GM21526 (cell line): ENCODE results near the gene PAK2.
"Not testable (repeated sequence)": the region's sequence is repeated elsewhere in the genome, so short reads cannot be mapped to it uniquely, and the experiment has no call there.

Experiments
- ATAC-seq: cut with Tn5 transposase; IDR thresholded peaks from one replicate; pipeline ENCODE4 v1.9.1; 2021; ENCODE audit warnings: moderate library complexity; ENCODE audit not compliant: unreplicated experiment, low FRiP score

PAK2 gene

DNA sequence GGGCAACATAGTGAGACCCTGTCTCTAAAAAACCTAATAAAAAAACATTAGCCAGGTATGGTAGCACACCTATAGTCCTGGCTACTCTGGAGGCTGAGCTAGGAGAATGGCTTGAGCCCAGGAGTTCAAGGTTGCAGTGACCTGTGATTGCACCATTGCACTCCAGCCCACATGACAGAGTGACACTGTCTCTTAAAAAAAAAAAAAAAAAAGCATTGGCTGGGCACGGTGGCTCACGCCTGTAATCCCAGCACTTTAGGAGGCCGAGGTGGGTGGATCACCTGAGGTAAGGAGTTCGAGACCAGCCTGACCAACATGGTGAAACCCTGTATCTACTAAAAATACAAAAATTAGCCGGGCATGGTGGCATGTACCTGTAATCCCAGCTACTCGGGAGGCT lies 99.7 kb downstream of the PAK2 start:
- not testable (repeated sequence) for ATAC-seq

DNA sequence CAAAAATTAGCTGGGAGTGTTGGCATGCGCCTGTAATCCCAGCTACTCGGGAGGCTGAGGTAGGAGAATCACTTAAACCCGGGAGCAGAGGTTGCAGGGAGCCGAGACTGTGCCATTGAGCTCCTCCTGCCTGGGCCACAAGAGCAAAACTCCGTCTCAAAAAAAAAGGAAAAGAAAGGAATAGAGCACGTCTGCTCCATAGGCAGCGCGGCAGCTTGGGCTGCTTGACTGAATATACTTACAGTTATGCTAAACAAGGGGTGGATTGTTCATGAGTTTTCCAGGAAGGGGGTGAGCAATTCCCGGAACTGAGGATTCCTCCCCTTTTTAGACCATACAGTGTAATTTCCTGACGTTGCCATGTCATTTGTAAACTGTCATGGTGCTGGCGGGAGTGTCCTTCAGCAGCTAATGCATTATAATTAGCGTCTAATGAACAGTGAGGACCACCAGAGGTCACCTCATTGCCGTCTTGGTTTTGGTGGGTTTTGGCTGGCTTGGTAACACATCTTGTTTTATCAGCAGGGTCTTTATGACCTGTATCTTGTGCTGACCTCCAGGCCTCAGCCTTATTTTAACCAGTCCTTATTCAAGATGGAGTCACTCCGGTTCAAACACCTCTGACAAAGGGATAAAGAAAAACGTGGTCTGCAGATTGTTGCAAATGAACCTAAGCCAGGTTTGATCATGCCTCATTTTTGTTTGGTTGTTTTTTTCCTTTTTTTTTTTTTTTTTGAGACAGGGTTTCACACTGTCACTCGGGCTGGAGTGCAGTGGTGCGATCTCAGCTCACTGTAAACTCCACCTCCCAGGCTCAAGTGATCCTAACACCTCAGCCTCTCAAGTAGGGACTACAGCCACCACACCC lies 103.1 kb downstream of the PAK2 start:
- ATAC-seq: no peak

- no peak for ATAC-seq
Observed at GRCh38 chr3:196843435-196844110, 103.9 kb downstream of the PAK2 start.

DNA sequence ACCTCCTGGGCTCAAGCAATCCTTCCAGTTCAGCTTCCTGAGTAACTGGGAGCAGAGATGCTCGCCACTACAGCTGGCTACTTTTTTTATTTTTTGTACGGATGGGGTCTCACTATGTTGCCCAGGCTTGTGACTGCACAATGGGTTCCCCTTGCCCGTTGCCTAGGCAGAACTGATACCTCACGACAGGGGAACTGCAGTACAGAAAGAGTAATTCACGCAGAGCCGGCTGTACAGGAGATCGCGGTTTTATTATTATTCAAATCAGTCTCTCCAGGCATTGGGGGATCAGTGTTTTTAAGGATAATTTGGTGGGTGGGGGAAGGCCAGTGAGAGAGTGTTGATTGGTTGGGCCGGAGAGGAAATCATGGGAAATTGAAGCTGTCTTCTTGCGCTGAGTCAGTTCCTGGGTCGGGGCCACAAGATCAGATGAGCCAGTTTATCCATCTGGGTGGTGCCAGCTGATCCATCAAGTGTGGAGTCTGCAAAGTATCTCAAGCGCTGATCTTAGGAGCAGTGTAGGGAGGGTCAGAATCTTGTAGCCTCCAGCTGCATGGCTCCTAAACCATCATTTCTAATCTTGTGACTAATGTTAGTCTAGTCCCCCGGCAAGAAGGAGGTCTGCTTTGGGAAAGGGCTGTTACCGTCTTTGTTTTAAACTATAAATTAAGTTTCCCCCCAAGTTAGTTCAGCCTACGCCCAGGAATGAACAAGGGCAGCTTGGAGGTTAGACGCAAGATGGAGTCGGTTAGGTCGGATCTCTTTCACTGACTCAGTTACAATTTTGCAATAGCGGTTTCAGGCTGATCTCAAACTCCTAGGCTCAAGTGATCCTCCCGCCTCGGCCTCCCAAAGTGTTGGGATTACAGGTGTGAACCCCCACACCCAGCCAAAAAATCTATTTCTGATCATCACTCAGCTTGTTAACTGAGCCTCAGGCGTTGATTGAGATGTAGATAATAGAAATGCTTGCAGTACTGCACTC lies 104.9 kb downstream of the PAK2 start:
- not testable (repeated sequence) for ATAC-seq

DNA sequence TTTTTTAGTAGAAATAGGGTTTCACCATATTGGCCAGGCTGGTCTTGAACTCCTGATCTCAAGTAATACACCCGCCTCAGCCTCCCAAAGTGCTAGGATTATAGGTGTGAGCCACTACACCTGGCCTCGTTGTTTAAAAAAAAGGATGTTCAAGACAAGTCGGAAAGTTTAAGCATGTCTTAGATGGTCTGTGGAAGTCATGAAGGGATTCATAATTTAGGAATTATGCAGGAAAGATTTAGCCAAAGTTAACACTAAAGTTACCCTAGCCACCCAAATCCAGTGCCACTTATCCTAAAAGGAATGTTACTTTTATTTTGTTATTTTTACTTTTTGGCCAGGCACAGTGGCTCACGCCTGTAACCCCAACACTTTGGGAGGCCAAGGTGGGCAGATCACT lies 108.7 kb downstream of the PAK2 start:
- not testable (repeated sequence) for ATAC-seq

- no peak for ATAC-seq
Observed at GRCh38 chr3:196849180-196849741, 109.6 kb downstream of the PAK2 start.

DNA sequence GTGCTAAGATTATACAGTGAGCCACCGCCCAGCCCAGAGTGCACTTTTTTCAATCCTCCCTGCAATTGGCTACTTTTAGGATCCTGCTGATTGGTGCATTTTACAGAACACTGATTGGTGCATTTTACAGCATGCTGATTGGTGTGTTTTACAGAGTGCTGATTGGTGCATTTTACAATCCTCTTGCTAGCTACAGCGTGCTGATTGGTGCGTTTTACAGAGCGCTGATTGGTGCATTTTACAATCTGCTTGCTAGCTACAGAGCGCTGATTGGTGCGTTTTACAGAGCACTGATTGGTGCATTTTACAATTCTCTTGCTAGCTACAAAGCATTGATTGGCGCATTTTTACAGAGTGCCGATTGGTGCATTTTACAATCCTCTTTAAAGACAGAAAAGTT lies 123.3 kb downstream of the PAK2 start:
- not testable (repeated sequence) for ATAC-seq

DNA sequence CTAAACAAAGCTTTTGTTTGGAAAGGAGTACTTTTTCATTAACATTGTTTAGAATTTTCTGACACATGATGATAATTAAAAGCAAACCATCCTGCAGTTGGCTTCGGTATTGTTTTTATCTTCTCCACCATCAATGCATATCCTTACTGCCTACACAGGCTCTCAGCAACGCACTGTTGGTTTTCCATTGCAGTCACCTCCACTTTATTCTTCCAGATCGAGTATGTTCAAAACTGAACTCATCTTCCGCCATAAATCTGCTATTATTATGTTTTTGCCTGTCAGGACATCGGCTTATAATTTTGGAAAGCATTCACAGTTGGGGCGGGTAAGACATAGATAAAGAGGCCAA lies 127.5 kb downstream of the PAK2 start:
- ATAC-seq: no peak

DNA sequence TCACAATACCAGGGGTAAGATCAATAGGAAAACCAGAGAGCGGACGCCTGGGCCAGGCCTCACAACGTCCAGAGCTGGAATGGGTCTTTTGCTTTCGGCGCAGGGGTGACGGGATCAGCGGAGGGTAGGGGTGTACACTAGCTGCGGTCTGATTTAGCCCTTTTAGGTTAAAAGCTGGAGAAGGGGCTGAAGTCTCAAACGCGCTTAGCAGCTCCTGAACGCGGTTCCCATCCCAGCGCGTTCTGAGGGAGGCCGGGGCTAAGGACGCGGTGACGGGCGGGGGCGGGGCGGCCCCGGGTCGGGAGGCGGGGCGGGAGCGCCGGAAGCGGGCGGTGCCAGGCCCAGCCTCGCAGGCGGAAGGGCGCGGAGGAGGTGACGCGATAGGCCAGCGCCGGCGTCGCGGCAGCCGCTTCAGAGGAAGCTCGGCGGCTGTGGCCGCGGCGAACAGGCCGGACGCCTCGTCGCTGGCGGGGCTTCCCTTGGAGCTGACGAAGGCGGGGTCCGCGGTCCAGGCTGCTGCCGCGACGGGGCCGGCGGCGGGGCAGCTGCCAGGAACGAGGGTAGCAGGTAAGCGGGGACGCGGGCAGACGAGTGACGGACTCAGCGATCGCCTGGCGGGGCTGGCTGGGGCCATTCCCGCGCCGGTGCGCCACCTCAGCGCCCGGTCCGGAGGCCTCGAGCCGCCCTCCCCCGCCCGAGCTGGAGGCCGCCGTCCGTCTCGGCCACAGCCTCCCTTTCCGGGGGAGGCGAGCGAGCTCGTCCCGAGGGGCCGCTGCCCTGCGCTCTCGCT lies 128.0 kb downstream of the PAK2 start, which contains the start of gene SENP5:
Gene SENP5, plus strand, starts transcription at position 414 of the 790 bp plus-strand sequence. CDS start 17,262 bp downstream, outside the sequence.
- ATAC-seq: peak; percentile 92

DNA sequence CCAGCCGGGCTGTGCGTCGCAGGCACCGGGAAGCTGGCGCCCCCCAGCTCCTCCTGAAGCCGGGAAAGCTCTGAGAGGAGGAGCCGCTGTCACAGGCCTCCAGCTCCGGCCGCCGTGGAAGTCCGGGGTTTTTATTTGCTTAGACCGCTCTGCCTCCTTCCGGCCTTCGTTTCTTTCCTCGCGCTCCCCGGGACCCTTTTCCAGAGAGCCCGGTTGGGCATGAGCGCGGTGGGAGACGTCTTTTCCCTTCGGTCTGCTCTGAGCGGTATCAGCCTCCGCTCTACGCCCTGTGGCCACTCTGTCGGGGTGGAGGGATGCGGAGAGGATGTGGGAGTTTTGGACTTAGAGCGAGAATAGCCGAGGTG lies 128.6 kb downstream of the PAK2 start:
- peak; percentile 26 for ATAC-seq

DNA sequence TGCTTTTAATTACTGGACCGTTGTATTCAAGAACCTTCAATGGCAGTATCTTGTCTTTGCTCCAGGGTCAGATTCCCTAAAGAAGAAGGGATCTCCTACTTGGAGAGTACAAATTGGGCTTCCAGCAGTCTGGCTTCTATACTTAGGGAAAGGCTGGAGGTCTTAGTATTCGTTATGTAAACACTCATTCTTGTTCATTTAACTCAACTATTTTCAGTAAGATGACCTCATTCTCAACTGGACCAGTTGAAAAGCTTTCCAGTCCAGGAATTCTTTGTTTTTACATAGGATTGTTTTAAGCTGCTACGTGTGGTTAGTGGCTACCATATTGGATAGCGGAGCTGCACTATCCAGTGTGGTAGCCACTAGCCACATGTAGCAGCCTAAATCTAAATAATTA lies 132.7 kb downstream of the PAK2 start:
- no peak for ATAC-seq

GRCh38 chr3:196874511-196875094 lies 134.9 kb downstream of the PAK2 start:
- ATAC-seq: not testable (repeated sequence)

- ATAC-seq: no peak
Observed at GRCh38 chr3:196875258-196875657, 135.6 kb downstream of the PAK2 start.
